ENCODE results near the gene HMCES.
"Not testable (repeated sequence)": the region's sequence is repeated elsewhere in the genome, so short reads cannot be mapped to it uniquely, and the experiment has no call there.

The HMCES gene

DNA sequence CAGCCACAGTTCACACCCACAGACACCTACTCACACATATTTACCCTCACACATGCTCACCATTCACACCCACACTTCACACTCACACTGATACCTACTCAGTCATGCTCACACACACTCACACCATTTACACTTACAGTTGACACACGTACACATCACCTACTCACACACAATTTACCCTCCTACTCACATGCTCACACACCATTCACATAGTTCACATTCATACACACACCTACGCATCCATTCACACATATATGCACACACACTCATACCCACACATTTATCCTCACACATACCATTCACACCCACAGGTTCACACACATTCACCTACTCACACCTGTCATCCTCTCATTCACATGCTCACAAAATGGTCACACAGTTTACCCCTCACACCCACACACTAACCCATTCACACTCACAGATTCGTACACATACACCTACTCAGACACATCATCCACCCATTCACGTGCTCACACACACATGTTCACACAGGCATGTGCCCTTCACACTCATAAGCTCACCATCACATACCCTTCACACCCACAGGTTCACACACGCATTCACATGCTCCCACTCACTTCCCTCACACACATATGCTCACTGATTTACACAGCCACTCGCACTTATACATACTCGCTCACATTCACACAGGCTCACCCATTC is 42.3 kb downstream of the HMCES start:
- no peak for DNase-seq (ENCODE audit: low read depth in 3 of 3)

DNA sequence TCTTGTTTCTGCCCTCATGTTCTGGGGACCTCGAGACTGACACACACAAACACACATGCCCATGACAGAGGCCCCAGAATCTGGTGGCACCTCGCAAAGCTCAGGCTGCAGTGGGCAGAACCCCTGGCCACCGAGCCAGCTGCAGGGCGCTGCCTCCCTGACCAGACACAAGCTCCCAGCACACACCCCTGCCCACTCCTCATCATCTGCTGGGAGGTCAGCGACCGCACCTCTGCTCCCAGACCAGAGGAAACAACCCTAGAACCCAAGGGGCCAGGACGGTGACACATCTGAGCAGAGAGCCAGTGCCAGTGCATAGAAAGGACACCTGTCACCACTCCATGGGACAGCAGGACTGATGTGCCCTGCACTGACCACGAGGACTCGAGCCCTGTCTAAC is 43.2 kb downstream of the HMCES start:
- DNase-seq (ENCODE audit: low read depth in 3 of 3): no peak

DNA sequence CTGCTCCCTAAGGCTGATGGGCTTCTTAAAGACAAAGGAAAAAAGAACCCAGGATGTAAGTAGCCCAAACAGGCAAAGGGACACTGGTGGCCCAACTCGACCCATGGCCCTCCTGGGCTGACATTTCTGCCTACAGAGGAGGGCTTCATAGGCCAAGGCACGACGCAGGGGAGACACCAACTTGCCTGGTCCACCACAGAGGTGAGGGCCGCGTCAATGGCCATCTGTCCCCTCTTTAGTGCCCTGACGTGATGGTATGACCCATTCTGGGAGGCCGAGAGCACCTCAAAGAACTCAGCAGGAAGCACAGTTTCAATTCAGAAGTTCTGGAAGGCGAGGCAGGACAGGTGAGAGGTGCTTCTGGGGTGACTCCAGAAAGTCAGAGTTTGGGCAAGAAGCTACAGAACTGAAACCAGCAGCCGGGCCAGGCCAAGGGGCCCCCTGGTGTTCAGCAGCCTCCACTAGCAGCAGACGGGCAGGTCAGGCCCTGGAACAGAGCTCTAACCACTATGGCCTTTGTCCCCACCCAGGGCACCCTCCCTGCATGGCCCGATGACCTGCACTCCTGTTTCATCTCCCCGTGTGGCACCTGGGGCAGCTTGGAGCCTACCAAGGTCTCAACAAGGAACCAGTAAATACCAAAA is 45.1 kb downstream of the HMCES start:
- no peak for DNase-seq (ENCODE audit: low read depth in 3 of 3)

DNA sequence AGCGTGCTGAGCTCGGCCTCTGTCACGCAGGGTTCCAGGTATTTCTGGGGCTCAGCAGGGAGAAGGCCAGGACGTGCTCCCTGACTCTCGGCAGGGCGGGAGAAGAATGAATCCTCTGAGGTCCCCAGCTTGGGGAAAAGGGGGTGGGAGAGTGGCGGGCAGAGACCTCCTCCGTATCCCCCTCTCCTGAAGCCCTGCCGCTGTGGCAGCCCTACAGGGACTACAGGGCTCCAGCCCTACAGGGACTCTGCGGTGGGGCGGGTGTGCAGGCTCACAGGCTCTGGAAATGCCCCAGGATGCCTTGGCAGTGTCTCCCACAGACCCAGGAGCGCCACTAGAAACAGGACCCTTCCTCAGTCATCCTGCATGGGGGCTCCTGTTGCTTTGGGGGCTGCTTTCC is 46.2 kb downstream of the HMCES start:
- no peak for DNase-seq (ENCODE audit: low read depth in 3 of 3)

DNA sequence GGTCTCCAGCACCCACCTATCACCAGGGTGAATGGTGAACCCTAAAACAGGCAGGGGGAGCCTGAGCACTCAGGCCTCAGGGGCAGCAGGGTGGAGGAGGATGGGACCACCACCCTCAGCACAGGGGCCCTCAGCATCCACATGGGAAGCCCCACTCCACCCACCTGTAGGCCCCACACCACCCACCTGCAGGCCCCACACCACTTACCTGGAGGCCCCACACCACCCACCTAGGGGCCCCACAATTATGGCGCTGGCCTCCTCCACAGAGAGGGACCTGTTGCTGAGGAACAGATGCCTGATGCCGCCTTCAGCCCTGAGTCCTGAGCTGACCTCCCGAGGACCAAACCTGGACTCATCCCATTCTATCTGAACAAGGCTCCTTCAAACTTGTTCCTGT is 46.7 kb downstream of the HMCES start:
- no peak for DNase-seq (ENCODE audit: low read depth in 3 of 3)

DNA sequence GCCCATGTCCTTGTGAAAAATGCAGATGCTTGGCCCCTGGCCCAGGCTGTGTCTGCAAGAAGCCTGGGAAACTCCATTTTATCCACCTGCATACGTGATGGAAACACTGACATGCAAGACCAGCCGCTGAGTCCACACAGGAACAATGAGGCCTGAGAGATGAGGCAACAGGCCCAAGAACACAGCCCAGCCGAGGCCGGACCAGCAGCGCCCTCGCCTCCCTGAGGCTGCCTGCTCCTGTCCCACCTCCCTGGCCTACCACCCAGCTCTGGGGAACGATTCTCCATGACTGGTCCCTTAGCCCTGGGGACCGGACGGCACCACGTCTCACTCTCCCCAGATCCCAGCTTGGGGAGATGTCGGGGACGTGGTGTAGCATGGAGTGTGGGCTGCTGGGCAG is 47.5 kb downstream of the HMCES start:
- no peak for DNase-seq (ENCODE audit: low read depth in 3 of 3)

DNA sequence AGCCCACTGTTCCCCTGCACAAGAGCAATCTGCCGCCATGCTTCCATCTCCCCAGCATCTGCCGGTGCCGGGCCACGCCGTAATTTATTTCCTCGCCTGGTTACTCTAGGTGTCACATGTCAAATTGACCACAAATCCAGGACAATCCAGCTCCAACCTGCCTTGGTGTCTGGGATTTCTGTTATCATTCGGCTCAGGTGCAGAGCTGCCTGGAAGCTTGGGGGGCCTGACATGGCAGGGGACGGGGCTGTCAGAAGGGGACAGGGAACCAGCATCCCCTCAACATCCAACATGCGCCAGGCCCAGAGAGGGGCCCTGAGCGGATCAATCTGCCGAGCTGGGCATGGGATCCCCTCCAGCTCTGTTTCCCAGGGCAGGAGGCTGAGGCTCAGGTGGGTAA is 47.9 kb downstream of the HMCES start:
- DNase-seq (ENCODE audit: low read depth in 3 of 3): no peak

DNA sequence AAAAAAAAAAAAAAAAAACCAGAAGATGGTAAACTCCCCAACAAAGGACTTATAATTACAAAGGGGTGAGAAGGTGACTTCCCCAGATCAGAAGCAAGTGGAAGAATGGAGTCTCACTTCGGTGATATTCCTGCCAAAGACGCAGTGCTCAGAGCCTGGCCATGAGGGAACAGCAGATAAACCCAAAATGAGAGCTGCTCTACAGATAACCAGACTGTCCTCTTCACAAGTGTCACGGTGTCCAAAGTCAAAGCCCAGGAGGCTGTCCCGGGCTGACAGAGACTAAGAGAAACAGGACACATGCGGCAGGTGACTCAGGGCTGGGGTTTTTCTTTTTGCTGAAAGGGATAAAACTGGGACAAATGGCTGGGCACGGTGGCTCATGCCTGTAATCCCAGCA is 48.8 kb downstream of the HMCES start:
- no peak for DNase-seq (ENCODE audit: low read depth in 3 of 3)

DNA sequence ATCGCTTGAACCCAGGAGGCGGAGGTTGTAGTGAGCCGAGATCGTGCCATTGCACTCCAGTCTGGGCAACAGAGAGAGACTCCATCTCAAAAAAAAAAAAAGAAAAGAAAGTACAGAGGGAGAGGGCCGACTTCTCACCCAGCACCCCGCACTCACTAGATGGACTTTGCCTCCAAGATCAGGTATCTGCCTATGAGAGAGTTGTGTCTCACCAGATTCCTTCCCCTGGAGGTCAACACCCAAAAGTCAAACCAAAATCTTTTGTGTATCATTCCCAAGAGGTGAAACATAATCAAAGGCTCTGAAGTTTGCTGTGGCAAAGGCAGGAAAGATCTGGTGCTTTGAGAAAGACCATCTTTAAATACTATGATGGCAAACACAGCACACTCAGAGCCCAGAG is 51.2 kb downstream of the HMCES start:
- no peak for DNase-seq (ENCODE audit: low read depth in 3 of 3)

DNA sequence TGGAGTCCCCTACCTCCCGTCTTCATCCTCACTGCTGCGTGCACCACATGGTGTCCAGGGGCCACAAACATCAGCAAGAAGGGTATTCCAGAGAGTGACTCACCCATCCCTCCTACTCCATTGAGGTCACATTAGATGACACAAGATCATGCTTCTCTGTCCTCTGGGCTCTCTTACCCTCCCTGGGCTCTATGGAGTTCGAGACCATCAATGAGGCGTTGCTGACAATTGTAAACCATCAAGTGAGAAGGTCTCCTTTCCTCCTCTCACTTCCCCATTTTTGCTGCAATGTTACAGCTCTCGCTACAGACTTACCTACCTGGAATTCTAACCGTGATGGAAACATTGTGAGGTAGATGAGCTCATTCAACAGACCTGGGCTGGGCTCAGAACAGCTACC is 51.7 kb downstream of the HMCES start:
- no peak for DNase-seq (ENCODE audit: low read depth in 3 of 3)

DNA sequence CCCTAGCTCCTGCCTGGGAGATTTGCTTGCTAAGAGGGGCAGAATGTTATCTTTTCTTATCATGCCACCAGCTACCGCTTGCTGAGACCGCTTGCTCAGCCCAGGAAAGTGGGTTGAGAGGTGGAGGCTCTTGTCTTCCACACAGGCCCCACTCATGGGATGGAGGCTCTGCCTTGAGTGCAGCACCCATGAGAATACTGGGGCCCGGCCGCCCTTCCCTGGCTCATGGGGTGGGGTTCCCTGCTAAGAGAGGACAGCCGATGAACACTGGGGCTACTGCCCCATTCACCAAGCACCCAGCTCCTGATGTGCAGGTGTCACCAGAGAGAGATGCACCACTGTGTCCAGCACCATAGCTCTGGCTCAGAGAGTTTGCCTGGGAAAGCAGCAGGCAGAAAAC is 55.2 kb downstream of the HMCES start:
- no peak for DNase-seq (ENCODE audit: low read depth in 3 of 3)

DNA sequence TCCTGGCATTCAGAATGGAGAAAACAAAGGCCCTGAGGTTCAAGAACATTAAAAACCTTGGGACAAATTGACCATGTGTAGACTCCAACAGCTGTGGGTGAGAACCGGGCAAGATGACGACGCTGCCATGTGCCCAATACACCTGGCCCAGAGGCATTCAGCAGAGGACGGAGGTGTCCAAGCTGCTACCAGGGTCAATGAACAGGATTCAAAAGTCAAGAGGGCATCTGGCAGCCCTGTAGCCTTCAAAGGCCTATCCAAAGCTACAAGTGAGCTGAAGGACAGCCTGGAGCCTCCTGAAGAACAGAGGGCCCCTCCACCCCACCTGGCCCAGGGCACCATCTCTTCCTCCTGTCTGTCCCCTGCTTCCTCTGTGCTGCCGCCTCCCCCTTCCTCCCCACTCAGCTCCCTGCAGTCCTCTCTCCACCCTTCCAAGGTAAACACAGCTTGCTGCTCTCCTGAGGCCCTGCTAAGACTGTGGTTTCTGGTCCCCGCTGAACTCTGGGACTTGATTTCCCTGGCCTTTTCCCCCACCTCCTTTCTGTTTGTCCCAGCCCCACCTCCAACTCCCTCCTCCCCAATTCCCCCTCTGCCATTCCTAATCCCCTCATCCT is 57.5 kb downstream of the HMCES start:
- DNase-seq (ENCODE audit: low read depth in 3 of 3): no peak

DNA sequence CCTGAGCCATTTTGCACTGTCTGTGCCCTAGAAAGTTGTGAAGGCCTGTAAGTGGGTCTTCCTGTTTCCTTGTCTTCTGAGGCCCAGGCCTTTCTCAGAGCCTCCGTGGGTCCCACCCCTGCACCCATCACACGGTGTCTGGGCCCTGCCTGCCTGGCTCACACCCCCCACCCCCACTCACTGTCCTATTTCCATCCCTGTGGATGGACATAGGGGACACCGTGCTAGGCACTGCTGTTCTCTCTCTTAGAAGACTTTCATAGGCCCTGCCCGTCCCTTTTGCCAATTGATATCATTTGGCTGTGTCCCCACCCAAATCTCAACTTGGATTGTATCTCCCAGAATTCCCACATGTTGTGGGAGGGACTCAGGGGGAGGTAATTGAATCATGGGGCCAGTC is 59.0 kb downstream of the HMCES start:
- not testable (repeated sequence) for DNase-seq (ENCODE audit: low read depth in 3 of 3)

DNA sequence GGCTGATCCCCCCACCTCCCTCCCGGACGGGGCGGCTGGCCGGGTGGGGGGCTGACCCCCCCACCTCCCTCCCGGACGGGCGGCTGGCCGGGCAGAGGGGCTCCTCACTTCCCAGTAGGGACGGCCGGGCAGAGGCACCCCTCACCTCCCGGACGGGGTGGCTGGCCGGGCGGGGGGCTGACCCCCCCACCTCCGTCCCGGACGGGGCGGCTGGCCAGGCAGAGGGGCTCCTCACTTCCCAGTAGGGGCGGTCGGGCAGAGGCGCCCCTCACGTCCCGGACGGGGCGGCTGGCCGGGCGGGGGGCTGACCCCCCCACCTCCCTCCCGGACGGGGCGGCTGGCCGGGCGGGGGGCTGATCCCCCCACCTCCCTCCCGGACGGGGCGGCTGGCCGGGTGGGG is 60.5 kb downstream of the HMCES start:
- not testable (repeated sequence) for DNase-seq (ENCODE audit: low read depth in 3 of 3)

DNA sequence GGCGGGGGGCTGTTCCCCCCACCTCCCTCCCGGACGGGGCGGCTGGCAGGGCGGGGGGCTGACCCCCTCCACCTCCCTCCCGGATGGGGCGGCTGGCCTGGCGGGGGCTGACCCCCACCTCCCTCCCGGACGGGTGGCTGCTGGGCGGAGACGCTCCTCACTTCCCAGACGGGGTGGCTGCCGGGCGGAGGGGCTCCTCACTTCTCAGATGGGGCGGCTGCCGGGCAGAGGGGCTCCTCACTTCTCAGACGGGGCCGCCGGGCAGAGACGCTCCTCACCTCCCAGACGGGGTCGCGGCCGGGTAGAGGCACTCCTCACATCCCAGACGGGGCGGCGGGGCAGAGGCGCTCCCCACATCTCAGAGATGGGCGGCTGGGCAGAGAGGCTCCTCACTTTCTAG is 61.2 kb downstream of the HMCES start:
- DNase-seq (ENCODE audit: low read depth in 3 of 3): not testable (repeated sequence)

DNA sequence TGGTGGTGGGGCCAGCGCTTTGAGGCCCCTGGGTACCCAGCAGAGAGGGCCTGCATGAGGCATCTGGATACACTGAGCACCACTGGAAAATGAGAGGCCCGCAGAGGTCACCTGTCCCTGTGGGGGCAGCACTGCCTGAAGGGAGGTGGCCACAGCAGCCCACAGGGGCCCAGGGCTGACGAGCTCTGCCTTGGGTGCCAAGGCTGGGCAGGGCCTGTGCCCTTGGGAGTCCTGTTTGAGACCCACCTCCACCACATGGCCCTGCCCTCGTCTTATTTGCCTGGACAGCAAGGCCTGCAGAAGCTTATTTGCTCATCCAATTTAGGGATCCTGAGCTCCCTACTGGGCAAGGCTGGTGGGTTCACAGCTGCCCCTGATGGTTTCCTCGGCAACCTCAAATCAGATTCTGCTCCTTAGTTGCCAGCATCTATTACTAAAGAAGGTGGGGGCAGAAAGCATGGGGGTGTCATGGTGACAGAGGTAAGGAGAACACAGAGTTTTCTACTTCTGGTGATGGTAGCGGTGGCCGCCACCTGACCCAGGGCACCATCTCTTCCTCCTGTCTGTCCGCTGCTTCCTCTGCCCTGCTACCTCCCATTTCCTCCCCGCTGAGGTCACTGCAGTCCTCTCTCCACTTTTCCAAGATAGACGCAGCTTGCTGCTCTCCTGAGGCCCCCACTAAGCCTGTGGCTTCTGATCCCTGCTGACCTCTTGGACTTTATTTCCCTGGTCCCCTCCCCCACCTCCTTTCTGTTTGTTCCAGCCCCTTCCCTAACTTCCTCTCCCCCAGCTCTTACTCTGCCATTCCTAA is 62.9 kb downstream of the HMCES start:
- DNase-seq (ENCODE audit: low read depth in 3 of 3): no peak

DNA sequence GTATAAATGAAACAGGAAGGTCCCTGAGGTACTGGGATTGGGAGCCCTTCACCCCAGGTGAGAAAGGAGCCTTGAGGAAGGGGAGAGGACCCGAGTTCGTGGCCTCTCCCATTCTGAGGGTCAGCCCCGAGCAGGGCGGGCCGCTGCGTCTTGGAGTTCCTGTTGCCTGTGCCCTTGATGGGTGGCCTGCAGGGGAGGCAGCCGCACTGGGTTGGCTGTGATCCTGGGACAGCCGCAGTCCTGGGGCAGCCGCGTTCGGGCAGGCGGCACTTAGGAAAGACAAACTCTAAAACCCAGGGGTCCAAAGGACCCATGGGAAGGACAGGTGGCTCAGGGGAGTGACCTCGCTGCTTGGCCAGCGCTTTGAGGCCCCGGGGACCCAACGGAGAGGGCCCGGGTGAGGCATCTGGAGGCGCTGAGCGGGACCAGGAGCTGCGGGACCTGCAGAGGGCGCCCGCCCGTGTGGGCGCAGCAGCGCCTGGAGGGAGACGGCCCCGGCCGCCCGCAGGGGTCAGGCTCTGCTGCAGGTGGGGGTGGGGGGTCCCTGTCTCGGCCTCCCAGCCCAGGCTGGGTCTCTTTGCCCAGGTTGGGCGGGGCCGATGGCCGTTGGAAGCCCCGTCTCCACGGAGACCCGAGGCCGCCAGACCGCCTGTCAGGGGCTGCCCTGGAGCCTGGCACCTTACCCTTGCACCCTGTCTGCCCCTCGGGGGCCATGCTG is 65.1 kb downstream of the HMCES start:
- peak in 1 of 3 experiments; percentile 26 for DNase-seq (ENCODE audit: low read depth in 3 of 3)

DNA sequence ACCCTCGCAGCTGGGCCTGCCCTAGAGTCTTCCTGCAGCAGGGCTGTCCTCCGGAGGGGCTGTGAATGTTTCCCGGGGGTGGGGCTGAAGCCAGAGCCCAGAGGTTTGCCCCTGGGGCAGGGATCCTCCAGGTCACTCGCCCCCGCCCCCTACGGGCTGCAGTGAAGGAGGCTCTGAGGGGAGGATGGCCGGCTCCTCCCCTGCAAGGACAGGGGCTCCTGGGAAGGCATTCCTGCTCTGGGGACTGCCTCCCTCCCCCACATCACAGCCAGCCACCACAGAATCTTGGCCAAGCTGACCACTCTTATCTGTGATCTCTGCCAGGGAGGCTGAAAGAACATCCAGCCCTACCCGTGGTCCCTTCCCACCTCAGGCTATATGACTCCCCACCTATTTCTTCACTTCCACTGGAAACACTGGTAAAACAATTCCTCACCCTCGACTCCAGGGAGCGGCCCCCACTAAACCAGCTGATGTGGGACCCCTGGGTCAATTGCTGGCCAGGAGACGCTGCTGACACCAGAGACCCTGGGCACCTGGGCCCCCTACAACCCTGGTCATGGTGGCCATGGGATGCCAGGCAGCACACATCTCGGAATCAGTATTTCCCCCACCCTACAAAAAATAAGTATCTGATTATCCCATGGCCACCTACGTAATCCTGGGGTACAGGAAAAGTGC is 66.0 kb downstream of the HMCES start:
- DNase-seq (ENCODE audit: low read depth in 3 of 3): no peak

DNA sequence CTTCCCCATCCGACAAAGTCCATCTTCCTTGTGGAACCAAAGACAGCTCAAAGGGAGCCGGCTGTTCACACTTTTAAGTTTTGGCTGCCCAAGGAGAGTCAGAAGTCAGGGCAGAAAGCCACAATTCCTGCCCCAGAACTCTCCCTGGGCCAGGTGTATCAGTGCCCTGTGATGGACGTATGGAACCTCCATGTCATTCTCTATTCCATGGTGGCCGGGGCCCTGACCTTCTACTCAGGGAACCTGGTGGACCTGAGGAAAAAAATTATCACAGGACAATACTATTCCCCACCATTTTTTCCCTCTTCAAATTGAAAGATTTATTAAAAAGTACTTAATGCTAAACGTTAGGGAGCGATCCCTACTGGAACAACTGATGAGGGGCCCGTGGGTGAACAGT is 66.6 kb downstream of the HMCES start:
- DNase-seq (ENCODE audit: low read depth in 3 of 3): no peak

DNA sequence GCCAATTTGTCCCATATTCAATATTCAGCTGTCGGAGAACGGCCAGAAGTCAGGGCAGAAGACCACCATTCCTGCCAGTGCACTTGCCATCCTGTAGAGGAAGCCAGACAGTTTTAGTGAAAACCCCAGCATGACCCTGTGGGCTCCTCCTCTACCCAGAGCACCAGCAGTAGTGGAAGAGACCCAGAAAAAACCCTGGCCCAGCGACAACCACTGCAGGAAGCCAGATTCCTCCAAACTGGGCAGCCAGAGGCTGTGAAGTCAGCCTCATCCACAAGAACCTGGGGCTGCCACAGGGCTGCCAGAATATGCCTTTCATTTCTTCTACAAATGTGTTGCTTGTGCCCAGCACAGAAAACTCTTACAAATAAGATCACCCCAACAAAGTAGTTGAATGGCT is 67.3 kb downstream of the HMCES start:
- DNase-seq (ENCODE audit: low read depth in 3 of 3): no peak

DNA sequence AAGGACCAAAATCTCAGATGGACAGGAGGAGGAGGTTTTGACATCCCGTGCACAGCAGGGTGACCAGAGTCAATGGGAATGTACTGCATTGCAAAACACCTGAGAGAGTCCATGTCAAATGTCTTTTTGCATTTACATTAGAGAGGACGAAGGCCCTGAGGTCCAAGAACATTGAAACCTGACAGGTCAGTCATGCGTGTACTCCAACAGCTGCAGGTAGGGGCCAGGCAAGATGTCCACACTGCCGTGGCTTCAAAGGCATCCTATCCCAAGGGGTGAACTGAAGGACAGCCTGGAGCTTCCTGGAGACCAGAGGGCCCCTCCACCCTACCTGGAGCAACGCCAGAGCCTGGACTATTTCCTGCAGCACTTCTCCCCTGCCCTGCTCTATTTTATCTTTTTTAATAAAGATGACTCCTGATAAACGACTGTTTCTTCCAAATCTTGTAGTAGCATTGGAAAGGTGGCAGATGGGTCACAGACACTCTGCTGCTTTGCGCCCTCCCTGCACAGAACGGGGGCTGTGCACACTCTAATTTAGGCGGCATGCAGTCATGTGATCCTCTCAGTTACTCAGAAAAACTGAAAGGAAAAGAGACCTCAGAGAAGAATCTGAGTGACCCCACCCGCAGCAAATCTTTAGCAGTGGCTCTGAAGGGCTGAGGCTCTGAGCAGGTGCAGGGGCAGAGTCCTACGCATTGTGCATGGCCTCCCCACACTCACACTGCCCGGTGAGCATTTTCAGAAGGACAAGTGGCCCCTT is 68.2 kb downstream of the HMCES start:
- no peak for DNase-seq (ENCODE audit: low read depth in 3 of 3)

All from stimulated activated CD4-positive, alpha-beta T cell treated with anti-CD3 and anti-CD28 coated beads, TNF-alpha, amount 100 ng/mL, for 24 hours (primary cell).